HFF-Myc (cell line): Measurements from ENCODE around the gene TAOK2.

Experiments
- DNase-seq: peaks from one replicate; pipeline ENCODE4 v3.0.0-alpha.2; 2011; ENCODE audit warnings: low read depth; ENCODE audit errors: extremely low read depth
- H3K4me3 ChIP-seq: replicated peaks from 2 replicates; pipeline ENCODE4 v1.5.1; 2011; ENCODE audit warnings: low read depth, mild to moderate bottlenecking, control low read depth, low read length
- CTCF ChIP-seq: IDR thresholded peaks from 2 replicates; pipeline ENCODE4 v1.5.1; 2012; ENCODE audit warnings: mild to moderate bottlenecking, low read depth, low read length, control low read depth; ENCODE audit errors: missing control alignments

The TAOK2 gene

GRCh38 chr16:30022887-30023286 lies 49.2 kb downstream of the TAOK2 start, which contains the start of gene C16orf92:
TSS of gene C16orf92 (plus strand) at chr16:30023198. CDS start at chr16:30023341, 143 bp downstream.
- no peak for DNase-seq
- TF ChIP-seq CTCF = no peak
- H3K4me3 ChIP-seq = no peak within 1 kb of the TSS

- no peak for DNase-seq
- no peak overlapping the region for H3K4me3 ChIP-seq
- TF ChIP-seq CTCF = no peak
Measured at GRCh38 chr16:30023586-30023985, 49.9 kb downstream of the TAOK2 start.

GRCh38 chr16:30024451-30024850 lies 50.8 kb downstream of the TAOK2 start:
- no peak overlapping the region for H3K4me3 ChIP-seq
- TF ChIP-seq CTCF = no peak
- DNase-seq = no peak

- DNase-seq = no peak
- TF ChIP-seq CTCF = no peak
Measured at GRCh38 chr16:30025156-30025555, 51.5 kb downstream of the TAOK2 start.

GRCh38 chr16:30025574-30025973 lies 51.9 kb downstream of the TAOK2 start:
- no peak for TF ChIP-seq CTCF
- DNase-seq = no peak
- no peak overlapping the region for H3K4me3 ChIP-seq

More at GRCh38 chr16:30025156-30025555, 51.5 kb downstream of the TAOK2 start:
- no peak overlapping the region for H3K4me3 ChIP-seq

GRCh38 chr16:30026449-30026848 lies 52.8 kb downstream of the TAOK2 start:
- no peak for DNase-seq
- H3K4me3 ChIP-seq = no peak overlapping the region

More at GRCh38 chr16:30026449-30026848, 52.8 kb downstream of the TAOK2 start:
- no peak for TF ChIP-seq CTCF
